ENCODE measurements around the gene LAMA5. TPM values are rescaled to one million over a fixed set of nuclear protein-coding genes. Genes with fewer than 3 reads are reported as not detected.

The LAMA5 gene
- polyA plus RNA-seq, 1 donor (not counting 4 experiments of a cell fraction or from before 2014, with no cell fraction given), result 8.7 TPM

- Histone ChIP-seq H3K27me3 (ENCODE audit: control insufficient read depth, extremely low read depth, insufficient read depth, low read length) (no peaks in the 10 kb centered on the region), H3K4me3 (ENCODE audit: control insufficient read depth in 2 of 3, extremely low read depth in 1 of 3, insufficient read depth in 2 of 3, low read depth in 1 of 3, low read length in 3 of 3) (no peak overlapping the region), H2AFZ (ENCODE audit: control insufficient read depth, low read length) (no peak overlapping the region), H3K36me3 (ENCODE audit: control insufficient read depth in 2 of 2, extremely low read depth in 1 of 2, insufficient read depth in 2 of 2, low read length in 2 of 2) (peaks cover 25 to 34% of the 10 kb centered on the region in 2 experiments), H3K9ac (ENCODE audit: control insufficient read depth, extremely low read depth, insufficient read depth, low read length) (no peak overlapping the region), H3K79me2 (ENCODE audit: control insufficient read depth, insufficient read depth, low read length) (no peaks in the 10 kb centered on the region), H3K4me1 (ENCODE audit: control insufficient read depth, extremely low read depth, insufficient read depth, low read length) (no peaks in the 10 kb centered on the region), H3K9me1 (ENCODE audit: control insufficient read depth, extremely low read depth, insufficient read depth, low read length) (no peaks in the 10 kb centered on the region), H3K4me2 (ENCODE audit: control insufficient read depth, extremely low read depth, insufficient read depth, low read depth, low read length) (no peak overlapping the region), H4K20me1 (ENCODE audit: control insufficient read depth, extremely low read depth, insufficient read depth, low read length) (no peaks in the 10 kb centered on the region), H3K9me3 (ENCODE audit: control insufficient read depth, low read depth, low read length) (no peaks in the 10 kb centered on the region), H3K27ac (ENCODE audit: control insufficient read depth, insufficient read depth, low read length) (no peak overlapping the region)
- TF ChIP-seq CTCF (optimal IDR thresholded peaks at IDR 0.05 in 1 of 3, IDR thresholded peaks at IDR 0.05 in 1 of 3, conservative IDR thresholded peaks at IDR 0.05 in 1 of 3; ENCODE audit: extremely low read depth in 1 of 3, insufficient read depth in 2 of 3, low read length in 3 of 3) (no peak), EZH2 (IDR thresholded peaks at IDR 0.05; ENCODE audit: low read length) (no peak)
- dilution Hi-C loops (cut with MboI; ENCODE audit: extremely low pct_ligation_motif_present, low sequenced_read_pairs), result no loop called here
- FAIRE-seq (no peak), DNase-seq (ENCODE audit: low read depth, low spot score) (no peak)
Observed at GRCh38 chr20:62285722-62286121, 81.4 kb downstream of the LAMA5 start.

DNA sequence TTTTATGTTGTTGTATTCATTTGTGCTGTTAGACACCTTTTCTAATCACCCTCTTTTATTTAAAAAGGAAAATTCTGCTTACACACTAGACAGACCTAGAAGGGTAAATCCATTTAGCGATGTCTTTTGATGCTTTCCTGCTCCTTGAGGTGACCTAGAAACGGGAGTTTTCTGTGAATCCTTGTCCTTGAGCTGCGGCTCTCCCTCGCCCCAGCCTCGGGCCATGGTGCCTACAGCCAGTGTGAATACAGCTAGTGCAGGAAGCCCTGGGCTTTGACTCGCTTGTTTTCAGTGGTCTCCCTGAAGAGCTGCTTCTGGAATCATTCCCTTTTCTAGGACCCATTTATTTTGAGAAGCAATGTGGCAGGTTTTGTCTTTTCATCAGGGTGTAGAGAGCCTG lies 82.0 kb downstream of the LAMA5 start:
- Histone ChIP-seq H3K36me3 (ENCODE audit: control insufficient read depth in 2 of 2, extremely low read depth in 1 of 2, insufficient read depth in 2 of 2, low read length in 2 of 2) (peaks cover 29 to 39% of the 10 kb centered on the region in 2 experiments), H3K9me3 (ENCODE audit: control insufficient read depth, low read depth, low read length) (no peaks in the 10 kb centered on the region), H3K27ac (ENCODE audit: control insufficient read depth, insufficient read depth, low read length) (no peak overlapping the region), H4K20me1 (ENCODE audit: control insufficient read depth, extremely low read depth, insufficient read depth, low read length) (no peaks in the 10 kb centered on the region), H3K9me1 (ENCODE audit: control insufficient read depth, extremely low read depth, insufficient read depth, low read length) (no peaks in the 10 kb centered on the region), H2AFZ (ENCODE audit: control insufficient read depth, low read length) (no peak overlapping the region), H3K9ac (ENCODE audit: control insufficient read depth, extremely low read depth, insufficient read depth, low read length) (no peak overlapping the region), H3K4me1 (ENCODE audit: control insufficient read depth, extremely low read depth, insufficient read depth, low read length) (no peaks in the 10 kb centered on the region), H3K4me3 (ENCODE audit: control insufficient read depth in 2 of 3, extremely low read depth in 1 of 3, insufficient read depth in 2 of 3, low read depth in 1 of 3, low read length in 3 of 3) (no peak overlapping the region), H3K79me2 (ENCODE audit: control insufficient read depth, insufficient read depth, low read length) (no peaks in the 10 kb centered on the region), H3K4me2 (ENCODE audit: control insufficient read depth, extremely low read depth, insufficient read depth, low read depth, low read length) (no peak overlapping the region), H3K27me3 (ENCODE audit: control insufficient read depth, extremely low read depth, insufficient read depth, low read length) (no peaks in the 10 kb centered on the region)
- DNase-seq (ENCODE audit: low read depth, low spot score), result no peak
- dilution Hi-C loops (cut with MboI; ENCODE audit: extremely low pct_ligation_motif_present, low sequenced_read_pairs), result no loop called here
- FAIRE-seq, result no peak
- TF ChIP-seq CTCF (optimal IDR thresholded peaks at IDR 0.05 in 1 of 3, IDR thresholded peaks at IDR 0.05 in 1 of 3, conservative IDR thresholded peaks at IDR 0.05 in 1 of 3; ENCODE audit: extremely low read depth in 1 of 3, insufficient read depth in 2 of 3, low read length in 3 of 3) (no peak), EZH2 (IDR thresholded peaks at IDR 0.05; ENCODE audit: low read length) (no peak)

Data from keratinocyte (primary cell).